OCI-LY3 (cell line): ENCODE results near the gene DCP2.

Source experiments
- H2AFZ ChIP-seq: fragments of 200-600, 300-600 bp; shearing (Covaris generic); 2 replicates; pipeline ENCODE4 v1.6.0; 2014; ENCODE audit warnings: antibody characterized with exemption, low read depth, low read length
- H3K27ac ChIP-seq: fragments of 200-600, 300-600 bp; sonication (generic); 2 replicates; pipeline ENCODE4 v1.5.1; 2014; ENCODE audit warnings: mild to moderate bottlenecking, low read length, moderate library complexity, mixed read lengths
- H3K27me3 ChIP-seq: fragments of 200-600, 300-600 bp; sonication (generic); 2 replicates; pipeline ENCODE4 v1.6.1; 2014; ENCODE audit warnings: low read depth, low read length, mixed read lengths
- H3K36me3 ChIP-seq: fragments of 200-600, 300-600 bp; sonication (generic); replicated peaks from 2 replicates; pipeline ENCODE3; 2014; ENCODE audit warnings: low read depth, low read length, mixed read lengths
- H3K4me1 ChIP-seq: fragments of 300-600, 200-600 bp; sonication (generic); 2 replicates; pipeline ENCODE4 v1.6.1; 2014; ENCODE audit warnings: low read length, mixed read lengths
- H3K4me2 ChIP-seq: fragments of 200-600, 300-600 bp; sonication (generic); 2 replicates; pipeline ENCODE4 v1.6.1; 2014; ENCODE audit warnings: low read length, mixed read lengths
- H3K4me3 ChIP-seq: fragments of 300-600, 200-600 bp; sonication (generic); 2 replicates; pipeline ENCODE4 v1.5.1; 2014; ENCODE audit warnings: antibody characterized with exemption, mild to moderate bottlenecking, low read length, moderate library complexity
- H3K79me2 ChIP-seq: fragments of 300-600, 200-600 bp; shearing (Covaris generic); 2 replicates; pipeline ENCODE4 v1.6.1; 2014; ENCODE audit warnings: mild to moderate bottlenecking, low read length, mixed read lengths
- H3K9ac ChIP-seq: fragments of 300-600, 200-600 bp; shearing (Covaris generic); 2 replicates; pipeline ENCODE4 v1.6.0; 2014; ENCODE audit warnings: mild to moderate bottlenecking, low read length, moderate library complexity
- H3K9me3 ChIP-seq: fragments of 200-600, 300-600 bp; shearing (Covaris generic); 2 replicates; pipeline ENCODE4 v1.6.1; 2014; ENCODE audit warnings: low read length, mixed read lengths; ENCODE audit not compliant: insufficient read depth
- H4K20me1 ChIP-seq: fragments of 200-600, 300-600 bp; sonication (generic); 2 replicates; pipeline ENCODE4 v1.6.1; 2016; ENCODE audit warnings: low read length, mixed read lengths; ENCODE audit not compliant: insufficient read depth
- CTCF ChIP-seq: fragments of 200-600, 300-600 bp; sonication (generic); IDR thresholded peaks from 2 replicates; pipeline ENCODE4 v1.5.1; 2014; ENCODE audit warnings: antibody characterized with exemption, low read length, low read depth
- EZH2phosphoT487 ChIP-seq: fragments of 200-600 bp; shearing (Covaris generic); IDR thresholded peaks from 2 replicates; pipeline ENCODE4 v1.6.1; 2018; ENCODE audit warnings: antibody characterized with exemption, mixed run types, low read depth

Gene DCP2

DNA sequence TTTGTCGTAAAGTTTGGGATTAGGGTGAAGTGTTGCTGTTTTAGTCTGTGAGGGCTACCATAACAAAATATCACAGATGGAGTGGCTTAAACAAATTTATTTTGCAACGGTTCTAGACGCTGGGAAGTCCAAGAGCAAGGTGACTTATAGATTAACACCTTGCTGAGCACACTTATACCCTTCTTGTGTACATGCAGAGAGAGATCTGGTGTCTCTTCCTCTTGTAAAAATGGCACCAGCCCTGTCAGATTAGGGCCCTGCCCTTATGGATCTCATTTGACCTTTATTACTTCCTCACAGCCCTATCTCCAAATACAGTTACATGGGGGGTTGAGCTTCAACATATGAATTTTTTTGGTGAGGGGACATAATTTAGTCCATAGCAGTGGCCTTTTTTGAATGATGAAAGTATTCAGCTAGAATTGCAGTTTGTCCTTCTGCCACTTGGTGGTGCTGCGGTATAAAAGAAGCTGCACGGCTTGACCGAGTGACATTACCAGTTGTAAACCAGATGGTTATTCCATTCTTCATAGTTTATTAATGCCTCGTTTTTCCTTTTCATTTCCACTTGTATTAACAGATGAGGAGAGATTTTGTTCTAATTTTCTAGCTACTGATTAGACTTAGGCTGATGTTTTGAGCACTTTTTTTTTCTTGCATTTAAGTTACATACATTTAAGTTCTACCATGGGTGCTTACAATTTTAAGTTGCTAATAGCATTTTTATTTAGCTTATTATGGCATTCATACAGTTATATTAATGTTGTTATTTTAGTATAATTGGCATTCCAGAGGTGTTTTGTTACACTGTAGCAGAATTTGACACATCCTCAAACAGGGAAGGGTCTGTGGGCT lies 19.4 kb downstream of the DCP2 start:
- Histone ChIP-seq H2AFZ (no peak overlapping the region), H3K4me1 (peaks cover 3% of the 10 kb centered on the region; the same call in 1 of the 2 replicates), H3K9me3 (no peaks in the 10 kb centered on the region), H3K79me2 (peaks cover 40% of the 10 kb centered on the region), H3K9ac (no peak overlapping the region), H3K4me3 (no peak overlapping the region), H3K27me3 (no peaks in the 10 kb centered on the region), H3K4me2 (no peak overlapping the region), H3K36me3 (peaks cover 26% of the 10 kb centered on the region), H4K20me1 (peaks cover 18% of the 10 kb centered on the region), H3K27ac (no peak overlapping the region)
- TF ChIP-seq EZH2phosphoT487 (no peak), CTCF (peak; percentile 75)

DNA sequence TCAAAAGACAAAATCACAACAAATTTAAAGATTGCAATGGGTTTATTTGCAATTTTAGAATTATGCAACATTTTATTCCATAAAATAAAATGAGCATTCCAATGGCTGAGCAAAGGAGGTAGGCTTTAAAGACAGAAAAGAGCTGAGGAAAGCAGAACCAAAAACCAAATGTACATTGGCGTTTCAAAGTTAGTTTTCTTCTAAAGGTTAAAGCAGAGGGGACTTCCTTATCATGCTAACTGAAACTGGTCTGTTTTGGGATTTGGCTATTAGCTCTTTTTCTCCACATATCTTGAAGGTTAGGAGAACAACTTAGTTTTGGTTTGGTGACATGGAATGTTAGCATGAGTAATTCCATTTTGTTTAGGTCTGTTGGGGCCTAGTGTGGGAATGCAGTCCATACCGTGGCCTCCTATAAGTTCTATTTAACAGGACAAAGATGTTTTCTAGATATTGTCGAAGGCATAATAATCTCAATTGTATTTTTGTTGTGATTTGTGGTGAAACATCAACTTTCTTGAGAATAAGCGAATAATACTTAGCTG lies 20.3 kb downstream of the DCP2 start:
- Histone ChIP-seq H3K4me1 (peaks cover 3% of the 10 kb centered on the region; the same call in 1 of the 2 replicates), H3K9ac (no peak overlapping the region), H3K36me3 (peaks cover 31% of the 10 kb centered on the region), H3K4me2 (no peak overlapping the region), H4K20me1 (peaks cover 18% of the 10 kb centered on the region), H2AFZ (no peak overlapping the region), H3K79me2 (peaks cover 32% of the 10 kb centered on the region), H3K27me3 (no peaks in the 10 kb centered on the region), H3K4me3 (no peak overlapping the region), H3K9me3 (no peaks in the 10 kb centered on the region), H3K27ac (no peak overlapping the region)
- TF ChIP-seq CTCF: no peak
- no peak for TF ChIP-seq EZH2phosphoT487

DNA sequence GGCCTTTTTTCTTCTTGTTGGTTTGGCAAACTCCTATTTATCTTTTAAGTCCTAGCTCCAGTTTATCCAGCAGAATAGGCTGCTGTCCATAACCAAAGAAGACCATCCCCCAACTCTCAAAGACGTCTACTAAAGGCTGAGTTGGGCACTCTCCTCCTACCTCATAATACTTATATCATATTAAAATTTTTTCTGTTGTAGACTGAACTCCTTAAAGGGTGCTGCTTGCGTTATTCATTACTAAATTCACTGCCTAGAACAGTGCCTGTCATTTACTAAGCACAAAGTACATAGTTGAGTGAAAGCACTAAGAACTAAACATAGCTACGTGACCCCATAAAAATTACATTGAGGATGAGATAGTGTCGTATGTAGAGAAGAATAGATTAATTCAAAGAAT lies 21.7 kb downstream of the DCP2 start:
- no peak overlapping the region for H3K4me3 ChIP-seq
- H3K27me3 ChIP-seq: no peaks in the 10 kb centered on the region
- no peak overlapping the region for H3K27ac ChIP-seq
- H3K4me2 ChIP-seq: no peak overlapping the region
- no peaks in the 10 kb centered on the region for H3K9me3 ChIP-seq
- no peak overlapping the region for H2AFZ ChIP-seq
- TF ChIP-seq EZH2phosphoT487 (no peak), CTCF (no peak)
- H3K36me3 ChIP-seq: peaks cover 31% of the 10 kb centered on the region
- peaks cover 3% of the 10 kb centered on the region; the same call in 1 of the 2 replicates for H3K4me1 ChIP-seq
- no peak overlapping the region for H3K9ac ChIP-seq
- H4K20me1 ChIP-seq: peaks cover 18% of the 10 kb centered on the region
- H3K79me2 ChIP-seq: peaks cover 30% of the 10 kb centered on the region

DNA sequence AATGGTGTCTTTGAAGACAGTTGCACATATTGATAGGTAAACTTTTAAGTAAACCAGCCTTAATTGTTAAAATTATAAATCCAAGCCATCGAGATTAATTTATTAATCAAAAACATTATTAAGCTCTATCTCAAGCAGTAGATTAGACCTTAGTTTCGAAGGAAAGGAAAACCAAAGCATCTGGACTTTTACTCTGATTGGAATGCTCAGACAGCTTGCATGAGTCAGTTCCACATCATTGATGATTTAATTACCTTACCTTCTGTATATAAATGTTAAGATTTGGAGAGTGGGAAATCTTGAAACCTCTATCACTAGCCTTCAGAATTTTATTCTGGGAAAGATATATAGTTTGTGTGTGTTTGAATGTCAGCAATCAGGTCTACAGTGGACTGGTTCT lies 23.9 kb downstream of the DCP2 start:
- H3K27me3 ChIP-seq: no peaks in the 10 kb centered on the region
- peaks cover 34% of the 10 kb centered on the region for H3K36me3 ChIP-seq
- peaks cover 16% of the 10 kb centered on the region for H4K20me1 ChIP-seq
- H3K27ac ChIP-seq: no peak overlapping the region
- H3K4me2 ChIP-seq: no peak overlapping the region
- peaks cover 3% of the 10 kb centered on the region; the same call in 1 of the 2 replicates for H3K4me1 ChIP-seq
- no peak overlapping the region for H3K9ac ChIP-seq
- H3K4me3 ChIP-seq: no peak overlapping the region
- TF ChIP-seq CTCF: no peak
- peaks cover 30% of the 10 kb centered on the region for H3K79me2 ChIP-seq
- no peaks in the 10 kb centered on the region for H3K9me3 ChIP-seq
- no peak overlapping the region for H2AFZ ChIP-seq
